ENCODE measurements around the gene LAD1. TPM values are rescaled to one million over a fixed set of nuclear protein-coding genes. Genes with fewer than 3 reads are reported as not detected.
A peak's percentile ranks its signal among the peaks of the same experiment; 100 is the strongest.

Gene LAD1
- polyA plus RNA-seq, 3 donors: not detected

GRCh38 chr1:201344206-201345080, 54.7 kb downstream of the LAD1 start:
- WGBS (ENCODE audit: insufficient coverage): 71% methylated on average over 5 of the region's 7 CpGs

GRCh38 chr1:201341377-201341776, 57.7 kb downstream of the LAD1 start:
- H4K20me1 ChIP-seq (ENCODE audit: insufficient read depth, low read length): no peaks in the 10 kb centered on the region
- peaks cover 0 to 5% of the 10 kb centered on the region in 2 donors for H3K27me3 ChIP-seq (ENCODE audit: control insufficient read depth in 2 of 2, insufficient read depth in 2 of 2, low read length in 2 of 2)
- no peak overlapping the region for H3K27ac ChIP-seq (ENCODE audit: low read depth in 1 of 2, low read length in 2 of 2)
- no peak overlapping the region for H3K4me3 ChIP-seq (replicated peaks in 1 of 3; ENCODE audit: low read depth in 2 of 3, low read length in 3 of 3)
- WGBS (ENCODE audit: insufficient coverage): no CpG with 5 or more reads among the region's 1 CpG
- H3K4me1 Mint-ChIP-seq: no peaks in the 10 kb centered on the region
- no peak overlapping the region for H2AFZ ChIP-seq (ENCODE audit: insufficient read depth, low read depth, low read length, poor library complexity, severe bottlenecking)
- H3K36me3 ChIP-seq (replicated peaks in 1 of 2; ENCODE audit: control insufficient read depth in 1 of 2, insufficient read depth in 2 of 2, low read length in 2 of 2): no peaks in the 10 kb centered on the region
- TF ChIP-seq CTCF (IDR thresholded peaks at IDR 0.05): no peak
- no peak overlapping the region for H3K9ac ChIP-seq (ENCODE audit: insufficient read depth, low read length, poor library complexity, severe bottlenecking)
- H3K27ac Mint-ChIP-seq: no peak overlapping the region
- DNase-seq: no peak
- no peaks in the 10 kb centered on the region for H3K79me2 ChIP-seq (ENCODE audit: insufficient read depth, low read length)
- H3K4me1 ChIP-seq (ENCODE audit: control insufficient read depth in 1 of 2, insufficient read depth in 2 of 2, low read length in 2 of 2): no peaks in the 10 kb centered on the region
- no peaks in the 10 kb centered on the region for H3K36me3 Mint-ChIP-seq
- peaks cover 0 to 7% (median 4%) of the 10 kb centered on the region in 7 donors for H3K9me3 Mint-ChIP-seq
- intact Hi-C loops (cut with micrococcal nuclease): no loop called here
- H3K27me3 Mint-ChIP-seq (ENCODE audit: low read depth in 3 of 3): peaks cover 2 to 10% (median 7%) of the 10 kb centered on the region in 3 donors
- no peak overlapping the region for H3K4me2 ChIP-seq (replicated peaks; ENCODE audit: extremely low read depth, low read length, poor library complexity, severe bottlenecking)
- H3K4me3 Mint-ChIP-seq: no peak overlapping the region
- no peaks in the 10 kb centered on the region for H3K9me3 ChIP-seq (replicated peaks in 1 of 2; ENCODE audit: control insufficient read depth in 1 of 2, insufficient read depth in 1 of 2, low read length in 2 of 2)

More at GRCh38 chr1:201344206-201345080, 54.7 kb downstream of the LAD1 start:
- Mint-ChIP-seq H3K9me3 (peaks cover 0 to 7% (median 3%) of the 10 kb centered on the region in 7 donors), H3K27me3 (ENCODE audit: low read depth in 3 of 3) (peaks cover 7 to 22% (median 11%) of the 10 kb centered on the region in 3 donors), H3K27ac (peak overlapping the region in 1 of 7 donors; percentile 64), H3K4me1 (no peaks in the 10 kb centered on the region), H3K4me3 (no peak overlapping the region), H3K36me3 (no peaks in the 10 kb centered on the region)
- Histone ChIP-seq H3K27me3 (ENCODE audit: control insufficient read depth in 2 of 2, insufficient read depth in 2 of 2, low read length in 2 of 2) (peaks cover 0 to 9% of the 10 kb centered on the region in 2 donors), H3K79me2 (ENCODE audit: insufficient read depth, low read length) (no peaks in the 10 kb centered on the region), H3K36me3 (replicated peaks in 1 of 2; ENCODE audit: control insufficient read depth in 1 of 2, insufficient read depth in 2 of 2, low read length in 2 of 2) (no peaks in the 10 kb centered on the region), H3K4me2 (replicated peaks; ENCODE audit: extremely low read depth, low read length, poor library complexity, severe bottlenecking) (no peak overlapping the region), H3K4me3 (replicated peaks in 1 of 3; ENCODE audit: low read depth in 2 of 3, low read length in 3 of 3) (no peak overlapping the region), H3K9me3 (replicated peaks in 1 of 2; ENCODE audit: control insufficient read depth in 1 of 2, insufficient read depth in 1 of 2, low read length in 2 of 2) (no peaks in the 10 kb centered on the region), H3K27ac (ENCODE audit: low read depth in 1 of 2, low read length in 2 of 2) (no peak overlapping the region), H3K9ac (ENCODE audit: insufficient read depth, low read length, poor library complexity, severe bottlenecking) (no peak overlapping the region), H4K20me1 (ENCODE audit: insufficient read depth, low read length) (no peaks in the 10 kb centered on the region), H3K4me1 (ENCODE audit: control insufficient read depth in 1 of 2, insufficient read depth in 2 of 2, low read length in 2 of 2) (no peaks in the 10 kb centered on the region), H2AFZ (ENCODE audit: insufficient read depth, low read depth, low read length, poor library complexity, severe bottlenecking) (no peak overlapping the region)
- intact Hi-C loops (cut with micrococcal nuclease): no loop called here
- TF ChIP-seq CTCF (IDR thresholded peaks at IDR 0.05): no peak
- DNase-seq: no peak

Measured in CD14-positive monocyte (primary cell).